IMR-90 (cell line): ENCODE measurements around the gene SLC46A2. TPM values are rescaled to one million over a fixed set of nuclear protein-coding genes. Genes with fewer than 3 reads are reported as not detected.

ENCODE experiments used
- ATAC-seq: fragments of 200-7000 bp; cut with Tn5 transposase; 2 replicates; pipeline ENCODE4 v1.9.1; 2020; ENCODE audit warnings: low read depth, mild to moderate bottlenecking, moderate library complexity
- BruUV-seq: library from RNA; stranded (reverse); fragments of 400-500 nt; replicated peaks from 2 replicates; lab custom pipeline; 2021; lab: Mats Ljungman, UMichigan
- CTCF ChIA-PET: fragments of 300-600 bp; formaldehyde crosslinking; extraction: SDS; loops from one replicate; lab custom pipeline; 2021; ENCODE audit warnings: antibody characterized with exemption; lab: Yijun Ruan, JAX
- POLR2A ChIA-PET: fragments of 300-600 bp; sonication (Branson Sonifier 250); formaldehyde crosslinking; loops from one replicate; lab custom pipeline; 2022; ENCODE audit warnings: antibody characterized with exemption; ENCODE audit not compliant: unreplicated experiment; lab: Charles Lee
- DNase-seq: peaks from one replicate; pipeline ENCODE4 v3.0.0; 2013
- H2AFZ ChIP-seq: replicated peaks from 2 replicates; pipeline ENCODE3; 2013; ENCODE audit warnings: low read length, mild to moderate bottlenecking; ENCODE audit not compliant: poor library complexity
- H2AK5ac ChIP-seq: 2 replicates; pipeline ENCODE4 v1.6.1; 2013; ENCODE audit warnings: low read depth, low read length, inconsistent platforms
- H2AK9ac ChIP-seq: replicated peaks from 2 replicates; pipeline ENCODE3; 2013; ENCODE audit warnings: mild to moderate bottlenecking, low read depth, low read length, moderate library complexity; ENCODE audit not compliant: poor library complexity
- H2BK120ac ChIP-seq: 2 replicates; pipeline ENCODE4 v1.6.1; 2013; ENCODE audit warnings: low read depth, low read length, inconsistent platforms
- H2BK15ac ChIP-seq: 3 replicates; pipeline ENCODE4 v1.6.1; 2013; ENCODE audit warnings: low read depth, low read length, inconsistent platforms
- H2BK20ac ChIP-seq: 2 replicates; pipeline ENCODE4 v1.6.1; 2013; ENCODE audit warnings: low read depth, mild to moderate bottlenecking, inconsistent platforms, low read length, moderate library complexity
- H2BK5ac ChIP-seq: 2 replicates; pipeline ENCODE4 v1.6.1; 2013; ENCODE audit warnings: mild to moderate bottlenecking, low read depth, low read length, inconsistent platforms; ENCODE audit not compliant: poor library complexity, severe bottlenecking
- H3K14ac ChIP-seq: replicated peaks from 2 replicates; pipeline ENCODE4 v1.6.1; 2013; ENCODE audit warnings: low read depth, low read length, inconsistent platforms
- H3K18ac ChIP-seq: 2 replicates; pipeline ENCODE4 v1.6.1; 2013; ENCODE audit warnings: low read depth, low read length, control low read depth
- H3K23ac ChIP-seq: 2 replicates; pipeline ENCODE4 v1.6.1; 2013; ENCODE audit warnings: low read depth, low read length, inconsistent platforms
- H3K27ac ChIP-seq: 2 replicates; pipeline ENCODE4 v1.5.1; 2013; ENCODE audit warnings: mild to moderate bottlenecking, control low read depth, low read length; ENCODE audit not compliant: insufficient read depth
- H3K27me3 ChIP-seq: 2 replicates; pipeline ENCODE4 v1.6.1; 2013; ENCODE audit warnings: low read length; ENCODE audit not compliant: control insufficient read depth, insufficient read depth
- H3K36me3 ChIP-seq: 2 replicates; pipeline ENCODE4 v1.6.1; 2013; ENCODE audit warnings: low read length, mixed read lengths; ENCODE audit not compliant: control insufficient read depth, insufficient read depth
- H3K4ac ChIP-seq: 2 replicates; pipeline ENCODE4 v1.6.1; 2013; ENCODE audit warnings: low read depth, low read length, inconsistent platforms
- H3K4me1 ChIP-seq: 2 replicates; pipeline ENCODE4 v1.6.1; 2013; ENCODE audit warnings: low read length, mixed read lengths; ENCODE audit not compliant: control insufficient read depth, insufficient read depth
- H3K4me2 ChIP-seq: 2 replicates; pipeline ENCODE4 v1.6.1; 2013; ENCODE audit warnings: low read depth, mild to moderate bottlenecking, control low read depth, low read length, moderate library complexity
- H3K4me3 ChIP-seq: 2 replicates; pipeline ENCODE4 v1.5.1; 2013; ENCODE audit warnings: low read depth, mild to moderate bottlenecking, control low read depth, low read length, moderate library complexity; ENCODE audit not compliant: insufficient read depth
- H3K56ac ChIP-seq: 2 replicates; pipeline ENCODE4 v1.6.1; 2013; ENCODE audit warnings: low read length, inconsistent platforms; ENCODE audit not compliant: insufficient read depth; ENCODE audit errors: extremely low read depth
- H3K79me1 ChIP-seq, 2 experiments: 2 replicates each; pipeline ENCODE4 v1.6.1; 2013; ENCODE audit warnings: low read length in 2 of 2, inconsistent platforms in 1 of 2, low read depth in 1 of 2
- H3K9ac ChIP-seq: 2 replicates; pipeline ENCODE4 v1.6.1; 2013; ENCODE audit warnings: low read depth, low read length, control low read depth
- H3K9me1 ChIP-seq: 2 replicates; pipeline ENCODE4 v1.6.1; 2013; ENCODE audit warnings: low read length, inconsistent platforms; ENCODE audit not compliant: insufficient read depth
- H3K9me3 ChIP-seq: 2 replicates; pipeline ENCODE4 v1.6.1; 2013; ENCODE audit warnings: low read length; ENCODE audit not compliant: control insufficient read depth, insufficient read depth
- H4K20me1 ChIP-seq: 2 replicates; pipeline ENCODE4 v1.6.1; 2013; ENCODE audit warnings: low read length, inconsistent platforms; ENCODE audit not compliant: insufficient read depth
- H4K5ac ChIP-seq: 2 replicates; pipeline ENCODE4 v1.6.1; 2013; ENCODE audit warnings: mild to moderate bottlenecking, low read depth, low read length, control low read depth
- H4K8ac ChIP-seq, 2 experiments: 2 replicates each; pipeline ENCODE4 v1.6.1; 2013; ENCODE audit warnings: low read depth in 2 of 2, low read length in 2 of 2, control low read depth in 1 of 2, inconsistent platforms in 1 of 2
- H4K91ac ChIP-seq: 2 replicates; pipeline ENCODE4 v1.6.1; 2013; ENCODE audit warnings: low read depth, low read length, inconsistent platforms; ENCODE audit not compliant: insufficient read depth
- CTCF ChIP-seq: conservative IDR thresholded peaks from 2 replicates; pipeline ENCODE4 v1.5.1; 2012; ENCODE audit warnings: mild to moderate bottlenecking, low read depth, low read length, improper control_type of control experiment
- WGBS, 2 experiments: methylation state at CpG; one replicate each; pipeline versions ENCODE4 v1.1.5 to v1.1.7; 2013; ENCODE audit warnings: missing lambda C conversion rate in 2 of 2; ENCODE audit not compliant: insufficient read length in 1 of 2; ENCODE audit errors: extremely low coverage in 2 of 2; 5-methylcytosine and 5-hydroxymethylcytosine counted together
- dilution Hi-C: fragments of 300-500 bp; cut with HindIII; formaldehyde crosslinking; loops from one replicate; pipeline ENCODE4 v1.14.3; 2018; ENCODE audit warnings: low sequenced_read_pairs; ENCODE audit not compliant: unreplicated experiment
- in situ Hi-C: fragments of 300-500 bp; cut with MboI; formaldehyde crosslinking; loops from 3 replicates; pipeline ENCODE4 v1.14.3; 2019; ENCODE audit warnings: low sequenced_read_pairs, inconsistent platforms, mixed read lengths
- intact Hi-C: fragments of 100-400 bp; cut with micrococcal nuclease; formaldehyde crosslinking; loops from 2 replicates; pipeline ENCODE4 v1.10.0; 2022
- polyA plus RNA-seq, 3 experiments: library from polyadenylated mRNA; depleted of rRNA; stranded (reverse); fragments of >200 nt; gene quantifications; 2 replicates each; pipeline ENCODE4 v1.2.3, GENCODE V29; 2012; ENCODE audit warnings: low replicate concordance in 1 of 3
- total RNA-seq: library from RNA; depleted of rRNA; stranded (reverse); fragments of >200 nt; gene quantifications from 2 replicates; pipeline ENCODE4 v1.2.3, GENCODE V29; 2012

SLC46A2 gene
- total and polyA plus RNA-seq, 2 of the 4 experiments (the other 2 are of a cell fraction), result not detected

GRCh38 chr9:112878752-112879151 is 11.9 kb downstream of the SLC46A2 start:
- Histone ChIP-seq H3K4ac (no peak overlapping the region), H2AK5ac (no peak overlapping the region), H3K4me2 (no peak overlapping the region), H3K27me3 (no peaks in the 10 kb centered on the region), H4K20me1 (no peaks in the 10 kb centered on the region), H4K91ac (no peak overlapping the region), H3K27ac (no peak overlapping the region), H3K4me3 (no peak overlapping the region), H3K9me3 (no peaks in the 10 kb centered on the region), H3K9me1 (no peaks in the 10 kb centered on the region), H3K14ac (no peak overlapping the region), H2AK9ac (no peak overlapping the region), H4K8ac (no peak overlapping the region), H2BK5ac (no peak overlapping the region), H4K5ac (no peak overlapping the region), H2BK120ac (no peak overlapping the region), H3K79me1 (no peaks in the 10 kb centered on the region), H3K18ac (no peak overlapping the region), H3K56ac (no peak overlapping the region), H2BK20ac (no peak overlapping the region), H3K4me1 (peaks cover 3% of the 10 kb centered on the region), H3K36me3 (peaks cover 7% of the 10 kb centered on the region; the same call in 1 of the 2 replicates), H2BK15ac (no peak overlapping the region), H3K23ac (no peak overlapping the region), H2AFZ (no peak overlapping the region), H3K9ac (no peak overlapping the region)
- no peak for TF ChIP-seq CTCF
- no CpG with 5 or more reads among the region's 2 CpGs for WGBS, 2 experiments
- dilution Hi-C loops (no loop called here), in situ Hi-C loops (no loop called here), intact Hi-C loops (no loop called here)
- CTCF ChIA-PET, result no interaction called here
- no peak for DNase-seq
- no peak for ATAC-seq
- BruUV-seq, result no TSS peak
- POLR2A ChIA-PET, result no interaction called here
